Measurements from ENCODE around the gene AAR2. TPM values are rescaled to one million over a fixed set of nuclear protein-coding genes. Genes with fewer than 3 reads are reported as not detected.

The AAR2 gene
- total RNA-seq, 1 donor from 2014 or later, result 32.8 TPM

DNA sequence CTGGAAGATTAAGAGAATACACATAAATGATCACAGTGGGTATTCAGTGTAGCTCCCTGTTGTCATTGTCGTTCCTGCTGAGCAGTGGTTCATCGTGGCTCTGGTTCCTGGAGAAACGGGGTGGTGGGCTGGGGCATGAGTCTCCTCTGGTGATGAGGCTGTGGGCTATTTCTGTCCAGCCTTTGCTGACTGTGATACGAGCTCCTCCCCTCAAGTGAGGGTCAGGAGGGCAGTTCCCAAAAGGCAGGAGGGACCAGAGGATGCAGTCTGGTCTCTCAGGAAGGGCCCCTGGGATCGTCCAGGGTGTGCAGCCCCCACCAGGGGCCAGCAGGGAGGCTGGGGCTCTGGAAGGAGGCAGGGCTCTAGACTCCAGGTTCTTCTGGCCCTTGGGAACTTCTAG is 38.7 kb downstream of the AAR2 start:
- DNase-seq (ENCODE audit: extremely low spot score, unreplicated experiment), result peak; percentile 72
- Mint-ChIP-seq H3K4me1 (ENCODE audit: unreplicated experiment) (no peaks in the 10 kb centered on the region), H3K27me3 (ENCODE audit: unreplicated experiment) (peaks cover 18% of the 10 kb centered on the region), H3K36me3 (ENCODE audit: unreplicated experiment) (no peaks in the 10 kb centered on the region), H3K27ac (ENCODE audit: unreplicated experiment) (no peak overlapping the region), H3K4me3 (ENCODE audit: unreplicated experiment) (no peak overlapping the region), H3K9me3 (ENCODE audit: unreplicated experiment) (no peaks in the 10 kb centered on the region)
- TF ChIP-seq, protein P1, sequence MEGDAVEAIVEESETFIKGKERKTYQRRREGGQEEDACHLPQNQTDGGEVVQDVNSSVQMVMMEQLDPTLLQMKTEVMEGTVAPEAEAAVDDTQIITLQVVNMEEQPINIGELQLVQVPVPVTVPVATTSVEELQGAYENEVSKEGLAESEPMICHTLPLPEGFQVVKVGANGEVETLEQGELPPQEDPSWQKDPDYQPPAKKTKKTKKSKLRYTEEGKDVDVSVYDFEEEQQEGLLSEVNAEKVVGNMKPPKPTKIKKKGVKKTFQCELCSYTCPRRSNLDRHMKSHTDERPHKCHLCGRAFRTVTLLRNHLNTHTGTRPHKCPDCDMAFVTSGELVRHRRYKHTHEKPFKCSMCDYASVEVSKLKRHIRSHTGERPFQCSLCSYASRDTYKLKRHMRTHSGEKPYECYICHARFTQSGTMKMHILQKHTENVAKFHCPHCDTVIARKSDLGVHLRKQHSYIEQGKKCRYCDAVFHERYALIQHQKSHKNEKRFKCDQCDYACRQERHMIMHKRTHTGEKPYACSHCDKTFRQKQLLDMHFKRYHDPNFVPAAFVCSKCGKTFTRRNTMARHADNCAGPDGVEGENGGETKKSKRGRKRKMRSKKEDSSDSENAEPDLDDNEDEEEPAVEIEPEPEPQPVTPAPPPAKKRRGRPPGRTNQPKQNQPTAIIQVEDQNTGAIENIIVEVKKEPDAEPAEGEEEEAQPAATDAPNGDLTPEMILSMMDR (IDR thresholded peaks at IDR 0.05), result no peak

DNA sequence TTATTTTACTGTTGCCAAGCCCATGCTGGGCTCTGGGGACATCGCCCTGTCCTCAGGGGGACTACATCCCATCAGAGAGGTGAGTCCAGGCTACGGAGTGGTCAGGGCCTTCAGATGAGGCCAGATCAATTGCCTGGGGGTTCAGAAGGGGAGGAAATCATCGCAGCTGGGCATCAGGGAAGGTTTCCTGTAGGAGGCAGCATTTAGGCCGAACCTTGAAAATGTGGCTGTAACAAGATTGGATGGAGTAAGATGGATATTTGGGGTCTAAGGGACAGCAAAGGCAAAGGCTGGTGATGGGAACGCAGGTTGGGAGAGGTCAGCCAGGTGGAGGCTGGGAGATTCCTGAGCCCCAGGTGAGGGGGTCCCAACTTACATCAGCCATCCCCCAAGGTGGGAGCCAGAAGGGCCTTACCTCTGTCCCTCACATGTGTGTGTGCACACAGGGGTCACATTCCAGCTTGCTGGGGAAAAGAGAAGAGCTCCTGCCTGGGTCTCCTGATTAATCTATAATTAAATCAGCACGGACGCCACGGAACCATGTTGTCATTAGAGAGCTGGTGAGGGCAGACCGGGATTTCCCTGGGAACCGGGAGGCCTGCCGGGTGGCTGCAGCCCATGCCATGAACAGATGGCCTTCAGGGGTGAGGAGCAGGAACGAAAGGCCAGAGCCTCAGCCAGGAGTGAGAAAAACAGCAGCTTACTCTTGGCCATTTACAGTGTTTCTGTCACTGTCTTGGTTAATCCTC is 39.3 kb downstream of the AAR2 start:
- Mint-ChIP-seq H3K4me1 (ENCODE audit: unreplicated experiment) (no peaks in the 10 kb centered on the region), H3K4me3 (ENCODE audit: unreplicated experiment) (no peak overlapping the region), H3K27ac (ENCODE audit: unreplicated experiment) (no peak overlapping the region), H3K36me3 (ENCODE audit: unreplicated experiment) (no peaks in the 10 kb centered on the region), H3K27me3 (ENCODE audit: unreplicated experiment) (peaks cover 20% of the 10 kb centered on the region), H3K9me3 (ENCODE audit: unreplicated experiment) (no peaks in the 10 kb centered on the region)
- TF ChIP-seq, protein P1 (IDR thresholded peaks at IDR 0.05), result no peak
- peak; percentile 73 for DNase-seq (ENCODE audit: extremely low spot score, unreplicated experiment)

DNA sequence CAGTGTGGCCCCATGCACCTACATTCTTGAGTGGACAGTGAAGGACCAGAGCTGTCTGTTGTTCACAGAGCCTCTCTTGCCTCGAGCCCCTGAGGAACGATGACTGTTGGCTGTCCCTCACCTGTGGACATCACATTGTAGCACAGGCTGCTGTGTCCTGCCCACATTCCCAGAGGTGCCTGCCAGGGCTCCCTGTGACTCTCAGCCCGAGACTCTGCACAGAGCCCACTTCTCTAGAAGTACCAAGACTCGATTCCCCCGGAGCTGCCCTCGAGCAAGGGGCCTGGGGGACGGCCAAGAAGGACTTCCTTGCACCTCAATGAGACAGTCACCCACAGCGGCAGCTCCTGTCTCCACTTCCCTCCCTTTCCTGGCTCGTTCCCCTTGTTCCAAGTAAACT is 41.3 kb downstream of the AAR2 start:
- Mint-ChIP-seq H3K27me3 (ENCODE audit: unreplicated experiment) (peaks cover 33% of the 10 kb centered on the region), H3K4me3 (ENCODE audit: unreplicated experiment) (no peak overlapping the region), H3K36me3 (ENCODE audit: unreplicated experiment) (no peaks in the 10 kb centered on the region), H3K4me1 (ENCODE audit: unreplicated experiment) (no peaks in the 10 kb centered on the region), H3K27ac (ENCODE audit: unreplicated experiment) (no peak overlapping the region), H3K9me3 (ENCODE audit: unreplicated experiment) (no peaks in the 10 kb centered on the region)
- TF ChIP-seq, protein P1 (IDR thresholded peaks at IDR 0.05), result no peak
- peak; percentile 78 for DNase-seq (ENCODE audit: extremely low spot score, unreplicated experiment)

DNA sequence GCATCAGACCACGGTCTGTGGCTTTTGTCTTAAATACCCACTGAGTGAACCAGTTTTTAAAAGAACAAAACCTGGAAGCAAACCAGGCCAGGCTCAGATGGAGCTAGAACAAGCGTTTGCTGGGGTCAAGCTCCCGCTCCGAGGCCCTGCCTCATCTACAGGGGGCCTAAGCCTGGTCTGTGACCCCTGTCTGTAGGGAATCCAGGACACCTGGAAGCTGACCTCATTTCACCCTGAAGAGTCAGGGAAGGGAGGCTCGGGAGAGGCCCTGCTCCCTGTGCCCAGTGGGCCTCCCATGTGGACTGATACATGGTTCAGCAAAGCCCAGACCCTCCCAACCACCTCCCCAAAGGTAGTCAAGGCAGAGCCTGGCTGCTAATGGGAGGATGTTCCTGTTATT is 43.1 kb downstream of the AAR2 start:
- no peak overlapping the region for H3K4me3 Mint-ChIP-seq (ENCODE audit: unreplicated experiment)
- no peaks in the 10 kb centered on the region for H3K9me3 Mint-ChIP-seq (ENCODE audit: unreplicated experiment)
- no peaks in the 10 kb centered on the region for H3K4me1 Mint-ChIP-seq (ENCODE audit: unreplicated experiment)
- peak; percentile 56 for DNase-seq (ENCODE audit: extremely low spot score, unreplicated experiment)
- H3K27me3 Mint-ChIP-seq (ENCODE audit: unreplicated experiment), result peaks cover 42% of the 10 kb centered on the region
- H3K27ac Mint-ChIP-seq (ENCODE audit: unreplicated experiment), result no peak overlapping the region
- TF ChIP-seq, protein P1 (IDR thresholded peaks at IDR 0.05), result no peak
- no peaks in the 10 kb centered on the region for H3K36me3 Mint-ChIP-seq (ENCODE audit: unreplicated experiment)

DNA sequence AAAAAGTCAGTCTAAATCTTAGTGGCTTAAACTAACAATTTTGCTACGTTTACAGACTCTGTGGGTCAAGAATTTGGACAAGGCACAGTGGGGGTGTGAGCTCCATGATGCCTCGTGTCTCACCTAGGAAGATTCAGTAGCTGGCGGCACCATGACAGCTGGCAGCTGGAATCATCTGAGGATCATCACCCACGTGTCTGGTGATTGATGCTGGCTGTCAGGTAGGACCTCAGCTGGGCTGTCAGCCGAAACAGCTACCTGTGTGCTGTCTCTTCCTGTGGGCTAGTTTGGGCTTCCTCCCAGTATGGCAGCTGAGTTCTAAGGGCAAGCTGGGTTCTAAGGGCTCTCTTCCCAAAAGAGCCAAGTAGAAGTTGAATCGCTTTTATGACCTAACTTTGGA is 43.5 kb downstream of the AAR2 start:
- no peak overlapping the region for H3K4me3 Mint-ChIP-seq (ENCODE audit: unreplicated experiment)
- H3K27me3 Mint-ChIP-seq (ENCODE audit: unreplicated experiment), result peaks cover 46% of the 10 kb centered on the region
- no peaks in the 10 kb centered on the region for H3K36me3 Mint-ChIP-seq (ENCODE audit: unreplicated experiment)
- no peaks in the 10 kb centered on the region for H3K4me1 Mint-ChIP-seq (ENCODE audit: unreplicated experiment)
- no peak overlapping the region for H3K27ac Mint-ChIP-seq (ENCODE audit: unreplicated experiment)
- no peaks in the 10 kb centered on the region for H3K9me3 Mint-ChIP-seq (ENCODE audit: unreplicated experiment)
- TF ChIP-seq, protein P1 (IDR thresholded peaks at IDR 0.05), result no peak
- DNase-seq (ENCODE audit: extremely low spot score, unreplicated experiment), result peak; percentile 38

All from osteocyte (in vitro differentiated cells).